Forelimb muscle (tissue), 1 donor: ENCODE results near the gene FARS2. TPM values are rescaled to one million over a fixed set of nuclear protein-coding genes. Genes with fewer than 3 reads are reported as not detected.

Source experiments
- DNase-seq: peaks from one replicate; pipeline ENCODE4 v3.0.0-alpha.2; 2013; ENCODE audit warnings: low read depth
- polyA plus RNA-seq: library from polyadenylated mRNA; unstranded; fragments of 120-200 nt; gene quantifications from one replicate; pipeline ENCODE4 v1.2.1, GENCODE V29; 2013; ENCODE audit not compliant: insufficient read length

The FARS2 gene
- 10.3 TPM for polyA plus RNA-seq

DNA sequence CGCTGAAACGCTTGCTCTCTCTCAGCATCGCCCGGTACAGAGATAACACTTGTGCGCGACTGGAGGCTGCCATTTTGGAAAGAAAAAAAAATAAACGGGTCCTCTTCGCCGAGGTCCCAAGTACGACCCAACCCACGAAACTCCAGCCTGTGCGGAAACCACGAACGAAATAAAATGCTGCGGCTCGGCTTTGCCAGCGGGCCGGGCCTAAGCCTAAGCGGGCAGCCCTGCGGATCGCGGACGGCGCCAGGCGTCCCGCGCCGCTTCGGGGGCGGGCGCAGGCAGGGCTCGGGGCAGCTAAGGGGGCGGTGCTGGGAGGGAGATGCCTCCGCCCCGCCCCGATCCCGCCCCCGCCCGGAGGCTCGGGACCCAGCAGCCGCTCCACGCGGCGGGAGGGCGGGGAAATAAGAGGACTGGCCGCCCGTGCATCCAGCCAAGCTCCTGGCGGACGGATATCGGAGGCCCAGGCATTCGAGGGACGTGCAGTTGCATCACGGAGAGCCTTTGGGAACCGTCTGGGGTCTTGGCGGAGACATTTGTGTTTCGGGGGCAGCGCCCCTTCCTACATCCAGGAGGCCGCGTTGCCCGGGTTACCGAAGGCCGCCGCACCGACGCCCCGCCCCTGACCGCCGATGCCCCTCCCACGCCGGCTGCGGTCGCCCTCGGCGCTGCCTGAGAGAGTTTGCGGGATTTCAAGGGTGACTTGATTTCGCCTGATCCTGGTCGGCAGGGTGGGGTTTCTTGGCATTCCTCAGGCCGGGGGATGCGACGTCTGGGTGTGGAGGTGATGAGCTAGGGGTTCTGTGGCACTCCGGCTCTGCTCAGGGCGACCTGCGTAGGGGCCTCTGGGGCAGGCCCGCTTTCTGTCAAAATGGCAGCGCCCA, at the start of gene FARS2, which contains the start of gene LYRM4:
FARS2 (plus strand) TSS at position 853 of the 884 bp plus-strand sequence.
LYRM4 (minus strand) TSS at position 290 of the 884 bp plus-strand sequence; CDS start at position 73, 217 bp downstream.
- peak; percentile 49 for DNase-seq

DNA sequence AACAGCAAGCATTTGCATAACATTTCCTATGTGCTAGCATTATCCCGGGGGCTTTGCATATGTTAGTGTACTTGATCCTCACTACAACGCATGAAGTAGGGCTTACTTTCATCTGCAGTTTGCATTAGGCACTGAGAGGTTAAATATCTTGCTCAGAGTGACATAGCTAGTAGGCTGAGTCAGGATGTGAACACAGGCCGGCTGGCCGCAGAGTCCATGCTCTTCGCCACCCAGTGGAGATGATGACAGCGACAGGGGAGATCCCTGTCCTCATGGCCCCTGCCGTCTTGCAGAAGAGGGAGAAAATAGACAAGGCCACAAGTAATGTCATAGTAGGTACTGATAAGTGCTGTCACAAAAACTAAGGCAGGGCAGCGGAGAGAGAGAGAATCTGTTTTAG, 47.5 kb upstream of the FARS2 start:
- no peak for DNase-seq

DNA sequence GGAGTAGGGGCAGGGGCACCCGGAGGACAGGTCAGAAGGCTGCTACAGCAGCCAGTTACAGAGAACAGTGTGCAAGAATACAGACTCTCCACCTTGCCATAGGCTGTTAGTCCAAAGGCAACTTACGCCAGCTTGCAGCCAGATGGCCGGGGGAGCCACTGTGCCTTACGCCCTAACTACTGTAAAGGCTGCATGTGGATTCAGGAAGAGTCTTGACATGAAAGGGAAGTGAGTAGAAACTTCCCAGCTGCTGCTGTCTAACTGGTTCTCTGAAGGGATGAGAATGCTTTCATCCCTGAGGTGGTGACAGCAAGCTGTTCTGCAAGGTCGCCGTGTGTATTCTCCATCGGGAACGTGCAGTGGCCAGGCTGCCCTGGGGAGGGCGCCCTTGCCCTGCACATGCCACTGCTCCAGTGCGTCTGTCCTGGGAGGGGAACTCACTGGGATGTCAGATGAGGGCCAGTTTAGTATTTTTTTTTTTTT, 46.7 kb upstream of the FARS2 start:
- no peak for DNase-seq

DNA sequence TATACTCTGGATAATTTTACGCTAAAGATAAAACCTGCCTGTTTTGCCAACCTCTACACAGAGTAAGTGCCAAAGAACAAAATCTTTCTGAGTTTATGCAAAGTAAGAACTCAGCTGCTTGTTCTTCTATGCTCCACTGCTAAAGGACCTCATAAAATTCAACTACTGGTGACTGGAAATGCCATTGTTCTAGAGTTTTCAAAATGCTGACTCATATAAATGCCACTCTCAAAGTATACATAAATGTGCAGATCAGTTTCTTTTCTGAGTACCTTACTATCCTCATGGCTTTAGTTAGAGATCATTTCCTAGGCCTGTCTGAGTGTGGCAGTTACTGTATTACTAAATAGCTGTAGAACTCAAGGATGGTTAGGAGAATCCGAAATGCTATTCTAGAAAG, 46.2 kb upstream of the FARS2 start:
- no peak for DNase-seq

DNA sequence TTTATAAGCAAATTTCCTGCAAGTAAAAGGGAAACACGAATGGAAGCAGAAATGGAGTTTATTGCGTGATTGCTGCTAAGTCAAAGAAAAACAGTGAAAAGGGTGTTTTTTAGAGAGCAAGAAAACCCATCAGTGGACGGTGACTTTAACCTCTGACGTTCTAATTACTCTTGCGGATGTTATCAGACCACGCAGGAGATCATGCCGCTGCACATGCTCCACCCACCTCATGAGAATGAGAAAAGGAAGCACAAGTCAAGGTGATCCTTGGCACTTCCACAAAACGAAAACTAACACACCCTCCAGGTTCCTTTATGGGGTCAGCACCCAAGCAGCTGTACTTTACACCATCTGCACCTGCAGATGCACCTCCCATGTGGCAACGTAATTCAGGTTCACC, 45.5 kb upstream of the FARS2 start:
- DNase-seq, result no peak

DNA sequence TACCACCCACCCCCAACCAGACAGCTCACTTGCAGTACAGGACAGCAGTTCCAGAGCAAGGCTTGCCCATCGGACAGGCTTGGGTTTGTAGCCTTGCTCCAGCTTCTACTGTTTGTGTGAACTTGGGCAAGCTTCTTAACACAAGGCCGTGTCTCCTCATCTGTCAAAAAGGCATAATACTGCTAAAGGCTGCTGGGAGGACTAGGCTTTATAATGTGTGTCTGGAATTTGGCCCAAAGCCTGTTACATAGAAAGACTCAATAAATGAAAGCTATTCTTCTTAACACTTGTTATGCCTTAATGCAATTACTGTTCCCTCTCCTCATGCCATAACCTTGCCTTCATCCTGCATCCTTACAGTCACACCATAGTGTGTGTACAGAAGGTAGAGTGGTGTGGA, 44.0 kb upstream of the FARS2 start:
- DNase-seq, result no peak

DNA sequence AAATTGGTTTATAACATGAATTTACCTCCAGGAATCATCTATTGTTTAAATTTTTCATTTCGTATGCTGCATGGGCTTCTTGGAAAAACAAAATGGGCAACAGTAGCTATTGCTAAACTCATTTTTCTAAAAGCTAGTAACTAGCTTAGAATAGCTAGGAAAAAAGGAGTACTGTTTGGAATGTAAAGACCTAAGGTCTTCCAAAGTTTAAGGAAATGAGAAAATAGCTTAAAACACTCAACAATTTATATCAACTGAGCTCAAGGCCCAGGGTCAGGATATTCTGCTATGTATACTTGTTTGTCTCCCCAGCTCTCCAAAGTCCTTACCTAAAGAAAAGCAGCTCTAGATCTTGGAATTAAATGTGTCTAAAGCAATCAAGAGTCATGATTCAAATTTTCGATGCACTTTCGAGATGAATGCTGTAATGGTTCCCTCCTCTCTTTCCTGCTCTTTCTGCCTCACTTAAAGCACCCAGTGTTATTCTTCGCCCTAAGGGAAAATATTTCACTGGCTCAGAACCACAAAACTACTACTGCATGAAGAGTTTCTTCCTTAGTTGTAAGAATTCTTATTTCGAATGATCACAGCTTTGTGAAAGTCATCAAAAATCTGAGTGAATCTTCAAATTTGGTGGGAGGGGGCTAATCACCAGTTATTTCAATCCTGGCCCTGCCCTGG, 42.2 kb upstream of the FARS2 start:
- DNase-seq, result no peak

DNA sequence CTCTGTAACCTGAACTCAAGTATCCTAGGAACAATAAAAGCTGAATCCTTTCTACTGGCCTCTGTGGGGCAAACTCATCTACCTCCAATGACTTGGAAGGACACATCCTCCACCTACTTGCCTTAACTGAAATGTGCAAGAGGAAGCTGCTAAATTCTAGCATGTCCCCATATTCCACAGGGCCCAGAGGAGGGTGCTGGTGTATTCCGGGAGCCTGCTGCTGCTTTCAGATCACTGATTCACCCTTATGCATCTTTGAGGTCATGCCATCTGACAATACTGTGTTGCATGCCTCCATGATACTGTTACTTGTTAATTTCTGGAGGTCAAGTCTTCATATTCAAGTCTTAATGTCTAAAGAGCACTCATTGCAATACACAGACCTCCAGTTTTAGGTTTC, 40.9 kb upstream of the FARS2 start:
- DNase-seq, result no peak

DNA sequence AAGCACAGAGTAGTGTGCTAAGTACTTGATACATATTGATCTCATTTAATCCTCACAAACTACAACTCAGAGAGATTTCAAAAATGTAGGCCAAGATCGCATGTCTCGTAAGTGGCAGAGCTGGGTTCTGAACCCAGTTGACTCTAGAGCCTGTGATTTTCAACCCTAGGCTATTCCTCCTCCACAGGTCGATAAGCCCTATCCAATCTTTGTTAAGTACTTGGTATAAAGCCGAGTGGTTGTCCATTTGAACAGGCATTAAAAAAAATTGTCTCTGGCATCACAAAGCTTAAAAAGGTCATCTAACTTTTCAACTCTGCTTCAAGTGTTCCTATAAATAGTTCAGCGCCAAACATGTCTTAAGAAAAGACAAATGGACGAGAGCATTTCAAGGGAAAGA, 38.0 kb upstream of the FARS2 start:
- DNase-seq, result no peak

DNA sequence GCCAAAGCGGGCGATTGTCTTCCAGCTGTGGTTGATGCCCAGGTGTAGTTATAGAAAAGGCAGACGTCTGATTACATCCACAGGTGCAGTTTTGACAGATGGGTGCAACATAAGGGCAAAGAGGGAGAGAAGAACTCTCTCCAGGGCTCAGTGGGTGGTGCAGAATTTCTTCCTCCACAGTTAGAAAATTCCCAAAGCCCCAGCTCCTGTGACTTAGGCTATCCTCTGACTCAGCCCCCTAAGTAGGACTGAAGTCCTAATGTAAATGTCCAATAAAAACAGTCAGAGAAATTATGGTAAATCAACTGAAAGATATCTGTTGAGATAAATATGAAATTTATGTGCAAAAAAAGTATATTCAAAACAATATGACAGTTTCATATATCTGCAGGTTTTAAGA, 32.0 kb upstream of the FARS2 start:
- no peak for DNase-seq

DNA sequence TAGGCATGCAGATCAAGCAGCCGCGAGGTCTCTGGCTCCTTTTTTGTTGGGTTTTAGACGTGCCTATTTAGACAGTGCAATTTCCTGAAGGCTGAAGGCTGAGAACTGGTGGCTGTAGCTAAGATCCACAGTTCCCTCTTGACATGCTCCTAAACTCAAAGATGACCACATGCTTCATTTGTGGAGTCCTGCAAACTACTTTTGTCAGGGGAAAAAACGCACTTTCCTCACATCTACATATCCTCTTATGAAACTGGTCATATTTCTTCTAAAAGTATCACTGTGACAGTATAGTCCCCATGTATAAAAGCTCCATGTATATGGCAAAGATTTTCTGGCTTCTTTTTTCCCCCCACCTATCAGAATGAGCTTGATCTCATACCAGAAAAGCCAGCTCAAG, 31.2 kb upstream of the FARS2 start:
- no peak for DNase-seq

DNA sequence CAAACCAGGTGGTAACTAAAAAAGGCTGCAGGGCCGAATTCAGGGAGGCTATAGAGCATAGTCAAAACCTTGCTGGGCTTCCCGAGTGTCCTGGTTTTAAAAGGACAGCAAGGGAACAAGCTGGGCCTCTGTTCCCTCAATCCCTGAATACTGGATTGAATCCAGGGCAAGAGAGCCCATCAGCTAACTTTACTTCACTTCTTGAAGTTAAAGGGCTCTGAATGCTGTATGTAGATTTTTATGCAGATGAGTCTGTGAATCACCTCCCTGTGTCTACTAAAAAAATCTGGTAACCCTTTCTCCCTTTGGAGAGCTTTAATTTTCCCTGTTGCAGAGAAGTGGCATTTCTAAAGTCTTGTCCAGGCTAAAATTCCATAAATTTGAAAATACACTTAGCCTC, 30.0 kb upstream of the FARS2 start:
- no peak for DNase-seq

DNA sequence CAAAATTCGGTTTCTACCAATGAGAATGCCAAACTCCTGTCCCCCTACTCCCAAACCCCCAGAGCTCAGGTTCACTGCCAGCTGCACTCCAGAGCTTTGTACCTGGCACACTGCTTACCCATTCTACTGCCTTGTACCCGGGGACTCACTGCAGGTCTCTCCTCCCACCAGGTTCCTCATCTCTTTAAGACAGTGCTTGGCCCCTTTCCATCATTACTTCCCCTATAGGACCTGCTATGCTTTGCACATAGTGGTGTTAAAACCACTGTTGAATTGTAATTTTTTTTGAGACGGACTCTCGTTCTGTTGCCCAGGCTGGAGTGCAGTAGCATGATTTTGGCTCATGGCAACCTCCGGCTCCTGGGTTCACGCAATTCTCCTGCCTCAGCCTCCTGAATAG, 26.4 kb upstream of the FARS2 start:
- DNase-seq, result no peak

DNA sequence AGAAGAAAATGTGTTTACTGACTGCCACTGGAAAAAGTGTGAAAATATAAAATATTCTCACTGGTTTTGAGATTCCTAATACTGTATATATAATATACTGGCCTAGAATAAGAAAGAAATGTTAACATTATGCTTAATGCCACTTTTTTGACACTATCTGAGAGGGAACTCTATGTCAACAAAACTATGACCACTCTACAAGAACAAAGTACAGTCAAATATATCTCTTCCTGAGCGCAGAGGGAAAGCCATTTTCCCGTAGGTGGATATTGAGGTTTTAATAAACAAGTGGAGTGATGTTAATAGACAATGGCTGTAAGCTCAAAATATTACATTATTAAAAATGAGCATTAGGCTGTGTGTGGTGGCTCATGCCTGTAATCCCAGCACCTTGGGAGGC, 25.5 kb upstream of the FARS2 start:
- no peak for DNase-seq

DNA sequence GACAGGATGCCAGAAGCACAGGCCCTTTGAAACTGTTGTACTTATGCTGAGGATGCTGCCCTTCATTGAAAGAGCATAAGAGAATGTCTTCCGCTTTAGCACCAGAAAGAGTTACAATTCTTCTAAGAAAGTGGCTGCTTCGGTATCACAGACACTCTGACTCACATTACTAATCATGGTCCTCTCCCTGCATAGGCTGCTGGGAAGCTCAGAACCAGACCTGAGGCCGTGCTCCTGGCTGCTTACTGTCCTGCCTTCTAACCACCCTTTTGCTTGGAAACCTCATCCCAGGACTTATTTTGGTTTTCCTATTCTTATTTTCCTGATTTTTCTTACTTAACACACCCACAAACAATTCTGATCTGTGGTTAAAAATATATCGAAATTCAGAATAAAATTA, 23.5 kb upstream of the FARS2 start:
- DNase-seq, result no peak

DNA sequence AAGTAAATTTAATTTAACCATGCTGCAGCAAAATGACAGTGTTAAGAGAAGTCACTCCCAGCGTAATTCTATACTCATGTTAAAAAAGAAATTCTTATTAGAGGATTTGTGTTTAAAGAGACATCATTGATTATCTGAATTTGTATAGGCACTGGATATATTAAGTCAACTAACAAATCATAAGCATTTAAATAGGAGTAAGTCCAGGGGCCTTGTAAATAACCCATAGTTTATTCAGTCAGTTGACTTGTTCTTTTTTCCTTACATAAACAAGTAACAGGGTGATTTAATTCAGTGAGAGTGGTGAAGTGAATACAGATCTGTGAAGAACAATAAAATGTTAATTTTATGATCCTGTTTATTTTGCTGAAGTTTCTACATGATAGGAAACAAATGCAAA, 23.0 kb upstream of the FARS2 start:
- no peak for DNase-seq

DNA sequence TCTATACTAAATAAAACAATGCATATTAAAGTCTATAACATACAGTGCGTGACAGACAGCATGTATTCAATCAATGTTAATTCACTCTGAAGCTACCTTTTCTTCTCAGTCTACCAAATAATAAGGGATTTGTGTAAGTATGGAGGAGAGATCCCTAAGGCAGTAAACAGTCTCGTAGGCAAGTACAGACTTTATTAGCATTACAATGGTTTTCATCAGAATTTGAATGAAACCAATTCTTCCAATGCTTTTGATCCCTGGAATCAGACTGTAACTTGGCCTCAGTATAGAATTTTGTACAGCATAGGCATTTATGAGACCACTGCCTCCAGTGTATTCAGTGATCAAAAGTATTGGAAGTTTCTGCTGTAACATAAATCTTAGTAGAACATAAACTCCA, 20.1 kb upstream of the FARS2 start:
- DNase-seq, result no peak

DNA sequence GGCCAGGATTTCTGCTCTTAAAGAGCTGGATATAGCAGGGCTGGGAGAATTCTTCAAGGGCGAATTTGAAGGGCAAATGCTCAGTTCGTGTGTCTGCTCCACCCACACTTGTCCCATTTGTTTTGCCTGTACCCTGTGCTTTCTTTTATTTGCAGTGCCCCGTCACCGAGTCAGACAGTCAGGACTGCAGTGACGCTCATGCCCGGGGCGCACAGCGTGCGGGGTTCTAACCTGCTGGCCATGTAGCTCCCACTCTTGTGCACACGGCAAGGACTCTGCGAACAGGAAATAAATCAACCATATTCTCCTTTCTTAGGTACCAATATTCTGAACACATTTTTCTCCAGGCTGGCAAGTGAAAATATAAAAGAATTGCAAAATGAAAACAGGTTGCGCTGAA, 18.2 kb upstream of the FARS2 start:
- DNase-seq, result no peak

DNA sequence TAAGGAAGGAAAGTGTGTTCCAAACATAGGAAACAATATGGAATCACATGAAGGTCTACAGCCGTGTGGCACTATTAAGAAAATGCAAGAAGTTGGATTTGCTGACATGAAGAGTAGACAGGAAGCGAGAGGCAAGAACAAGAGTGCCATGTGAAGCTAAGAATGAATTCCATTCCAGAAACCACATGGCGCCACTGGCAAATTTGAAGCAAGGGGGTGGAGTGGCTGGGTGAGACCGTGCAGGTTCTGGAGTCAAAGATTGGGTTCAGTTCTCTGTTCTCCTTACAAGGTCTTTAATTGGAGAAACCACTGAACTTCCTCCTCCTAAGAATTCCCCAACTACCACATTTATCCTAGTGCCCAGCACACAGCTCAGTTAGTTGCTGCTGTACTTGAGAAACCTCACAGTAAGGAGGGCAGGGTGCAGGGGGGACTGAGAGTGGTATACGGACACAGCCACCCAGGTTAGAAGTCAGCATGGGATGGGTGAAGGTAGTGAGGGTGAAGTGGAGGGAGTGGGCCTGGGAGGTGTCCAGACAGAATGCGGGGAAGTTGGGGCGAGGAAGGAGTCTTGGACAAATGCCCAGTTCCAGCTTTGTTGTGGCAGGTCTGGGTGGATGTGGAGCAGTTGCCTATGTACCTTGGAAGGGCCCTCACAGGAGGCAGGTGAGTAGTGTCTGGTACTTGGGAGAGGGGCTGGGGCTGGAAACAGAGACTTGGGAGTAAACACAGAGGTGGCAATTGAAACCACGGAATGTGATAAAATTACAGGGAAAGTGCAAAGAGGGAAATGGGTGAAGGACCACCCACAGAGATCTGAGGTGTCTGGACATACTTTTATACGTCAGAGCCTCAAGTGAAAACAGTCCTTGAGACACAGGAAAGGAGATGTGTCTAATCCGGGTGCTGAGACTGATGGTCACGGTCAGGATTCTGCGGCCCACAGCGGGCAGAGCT, 14.9 kb upstream of the FARS2 start:
- DNase-seq, result no peak

DNA sequence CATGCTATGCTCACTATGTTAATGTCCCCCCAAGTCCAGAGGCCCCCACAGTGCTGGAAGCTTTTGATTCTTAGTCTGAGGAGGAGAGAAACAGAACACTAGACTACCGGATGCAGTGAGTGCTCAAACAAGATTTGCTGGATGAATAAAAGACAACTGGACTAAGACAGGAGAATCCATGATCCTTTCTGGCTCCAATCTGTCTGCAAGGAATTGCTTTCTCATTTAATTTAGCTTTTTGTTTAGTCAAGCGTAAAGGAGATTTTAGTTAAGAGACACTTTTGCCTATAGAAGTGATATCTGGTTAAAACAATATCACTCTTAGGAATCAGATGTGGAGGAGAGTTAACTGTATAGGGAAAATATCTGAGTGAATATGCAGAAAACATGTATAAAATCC, 14.1 kb upstream of the FARS2 start:
- DNase-seq, result no peak

DNA sequence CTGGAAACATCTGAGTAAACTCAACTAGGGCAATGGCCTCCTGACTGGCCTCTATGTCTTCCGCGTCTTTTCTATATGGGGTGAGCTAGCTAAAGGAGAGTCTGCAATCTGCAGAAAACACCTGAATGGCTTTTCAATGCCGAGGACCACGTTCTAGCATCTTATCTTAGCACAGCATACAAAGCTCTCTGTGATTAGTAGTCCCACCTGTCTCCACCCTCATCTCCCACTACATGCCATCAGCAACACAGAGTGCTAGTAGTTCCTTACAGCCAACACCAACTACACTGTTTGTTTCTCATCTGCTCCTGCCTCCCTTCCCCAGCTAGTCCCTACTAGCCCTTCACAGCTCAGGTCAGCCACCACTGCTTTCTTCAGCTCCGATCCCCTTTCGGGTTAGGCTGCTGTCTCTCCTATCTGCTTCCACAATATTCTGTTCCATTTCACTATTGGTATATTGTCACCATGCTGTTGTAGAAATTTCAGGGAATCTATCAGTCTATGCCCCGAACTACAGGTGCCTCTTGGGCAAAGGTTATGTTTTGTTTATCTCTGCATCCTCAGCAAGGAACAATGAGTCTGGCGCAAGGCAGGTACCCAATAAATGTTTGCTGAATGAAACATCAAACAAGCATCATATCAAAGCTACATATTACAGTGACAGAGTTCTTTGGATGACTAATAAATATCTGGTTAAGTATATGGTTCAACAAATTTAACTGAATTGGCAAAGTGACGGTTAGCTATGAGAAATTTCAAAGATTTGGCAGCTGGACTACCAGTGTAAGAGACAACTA, 12.8 kb upstream of the FARS2 start:
- no peak for DNase-seq
